K562 (cell line): ENCODE data around the gene TNFSF9. TPM values are rescaled to one million over a fixed set of nuclear protein-coding genes. Genes with fewer than 3 reads are reported as not detected.
A peak's percentile ranks its signal among the peaks of the same experiment; 100 is the strongest.

ENCODE experiments used
- ARID1B ChIP-seq: fragments of 450-650 bp; IDR thresholded peaks from 2 replicates; pipeline ENCODE4 v1.6.1; 2016; ENCODE audit warnings: antibody characterized with exemption, mild to moderate bottlenecking, inconsistent platforms
- CHAMP1 ChIP-seq: fragments of 450-650 bp; IDR thresholded peaks from 2 replicates; pipeline ENCODE4 v1.6.1; 2016; ENCODE audit warnings: mild to moderate bottlenecking
- DIDO1 ChIP-seq: fragments of 450-650 bp; IDR thresholded peaks from 2 replicates; pipeline ENCODE4 v1.6.1; 2016; ENCODE audit warnings: low read depth, missing biosample characterization, missing genetic modification characterization
- FOXK1 ChIP-seq: sonication (generic); formaldehyde crosslinking; IDR thresholded peaks from 2 replicates; pipeline ENCODE4 v1.8.0; 2022; ENCODE audit warnings: missing genetic modification reagents, mild to moderate bottlenecking, borderline replicate concordance
- HNRNPL ChIP-seq: fragments of 200-400 bp; formaldehyde crosslinking; IDR thresholded peaks from 2 replicates; pipeline ENCODE4 v1.6.1; 2017; ENCODE audit warnings: low read depth, mild to moderate bottlenecking, low read length
- HOXB6 ChIP-seq: fragments of 250-450 bp; sonication (Bioruptor Pico); IDR thresholded peaks from 2 replicates; pipeline ENCODE4 v1.5.1; 2022; ENCODE audit warnings: mild to moderate bottlenecking, borderline replicate concordance
- KHSRP ChIP-seq: fragments of 450-650 bp; IDR thresholded peaks from 2 replicates; pipeline ENCODE4 v1.6.1; 2017
- MBD2 ChIP-seq: sonication (generic); IDR thresholded peaks from 2 replicates; pipeline ENCODE4 v1.6.1; 2016; ENCODE audit warnings: low read depth, borderline replicate concordance
- MNT ChIP-seq, 2 experiments: fragments of 450-650 bp; conservative IDR thresholded peaks; 2 replicates each; pipeline ENCODE4 v1.6.1; 2017; ENCODE audit warnings: mild to moderate bottlenecking in 2 of 2, moderate library complexity in 2 of 2
- MXD1 ChIP-seq: fragments of 250-450 bp; sonication (Bioruptor Pico); IDR thresholded peaks from 2 replicates; pipeline ENCODE4 v1.8.0; 2021; ENCODE audit warnings: borderline replicate concordance, mild to moderate bottlenecking, moderate library complexity; ENCODE audit not compliant: poor library complexity, severe bottlenecking
- NRF1 ChIP-seq, 2 experiments: fragments of 450-650 bp; IDR thresholded peaks in 1 of 2; conservative IDR thresholded peaks in 1 of 2; 2 replicates each; pipeline ENCODE4 v1.6.1; 2014; ENCODE audit warnings: mild to moderate bottlenecking in 2 of 2
- OTX1 ChIP-seq: fragments of 450-650 bp; formaldehyde crosslinking; IDR thresholded peaks from 2 replicates; pipeline ENCODE4 v1.4.0; 2022; ENCODE audit warnings: mild to moderate bottlenecking
- POLR2G ChIP-seq: fragments of 200-400 bp; formaldehyde crosslinking; IDR thresholded peaks from 2 replicates; pipeline ENCODE4 v1.6.1; 2017; ENCODE audit warnings: low read depth, mild to moderate bottlenecking, antibody characterized with exemption, low read length, moderate library complexity
- RBM25 ChIP-seq: fragments of 200-400 bp; formaldehyde crosslinking; IDR thresholded peaks from 2 replicates; pipeline ENCODE4 v1.6.1; 2018; ENCODE audit warnings: low read length, low read depth, moderate library complexity; ENCODE audit not compliant: severe bottlenecking
- SAP30 ChIP-seq: fragments of 200-600 bp; sonication (generic); IDR thresholded peaks from 2 replicates; pipeline ENCODE4 v1.6.1; 2012; ENCODE audit warnings: borderline replicate concordance, low read depth, mild to moderate bottlenecking, moderate library complexity, low read length, control low read depth, inconsistent platforms; ENCODE audit not compliant: insufficient read depth, poor library complexity, severe bottlenecking
- SIN3A ChIP-seq, 2 experiments: fragments of 150-350 bp in 1 of 2; IDR thresholded peaks; 2 replicates each; pipeline ENCODE4 v1.6.1; 2011 to 2016; ENCODE audit warnings: borderline replicate concordance in 2 of 2, low read depth in 2 of 2, low read length in 2 of 2, mild to moderate bottlenecking in 2 of 2, moderate library complexity in 2 of 2; ENCODE audit not compliant: control insufficient read depth in 1 of 2
- SMARCA5 ChIP-seq: fragments of 450-650 bp; IDR thresholded peaks from 2 replicates; pipeline ENCODE4 v1.6.1; 2016
- SP1 ChIP-seq: sonication (generic); formaldehyde crosslinking; IDR thresholded peaks from 2 replicates; pipeline ENCODE4 v1.8.1; 2022; ENCODE audit warnings: mild to moderate bottlenecking, missing genetic modification reagents
- SPI1 ChIP-seq: IDR thresholded peaks from 2 replicates; pipeline ENCODE4 v1.6.1; 2011; ENCODE audit warnings: low read depth, low read length, control low read depth, borderline replicate concordance
- ZNF12 ChIP-seq: sonication (generic); formaldehyde crosslinking; IDR thresholded peaks from 2 replicates; pipeline ENCODE4 v1.4.0; 2020; ENCODE audit warnings: mild to moderate bottlenecking, missing genetic modification reagents
- ZNF146 ChIP-seq: IDR thresholded peaks from one replicate; pipeline ENCODE4 v1.6.1; 2018; ENCODE audit warnings: missing compliant biosample characterization; ENCODE audit not compliant: unreplicated experiment
- ZNF449 ChIP-seq: fragments of 250-450 bp; sonication (Bioruptor Pico); IDR thresholded peaks from 2 replicates; pipeline ENCODE4 v1.8.0; 2022; ENCODE audit warnings: moderate library complexity, mild to moderate bottlenecking, inconsistent platforms
- ZSCAN32 ChIP-seq: fragments of 450-650 bp; formaldehyde crosslinking; IDR thresholded peaks from 2 replicates; pipeline ENCODE4 v1.4.0; 2020; ENCODE audit warnings: mild to moderate bottlenecking, moderate library complexity
- polyA plus RNA-seq, 8 experiments: library from polyadenylated mRNA; depleted of rRNA in 4 of 8; stranded (reverse) in 5 of 8; unstranded in 3 of 8; fragments of >200 nt; fragmentation: Nextera tagmentation in 2 of 8; fragmentation: Illumina TruSeq in 1 of 8; extraction: Ambion mirVana in 2 of 8; extraction: Trizol in 1 of 8; gene quantifications; 2 replicates each; pipeline versions ENCODE4 v1.2.1 to v1.2.3, GENCODE V29; 2011 to 2014; ENCODE audit warnings: inconsistent platforms in 1 of 8, missing spikeins in 1 of 8
- total RNA-seq, 7 experiments: library from RNA; depleted of rRNA in 6 of 7; stranded (reverse); fragments of >200 nt in 6 of 7; fragmentation: Illumina TruSeq in 2 of 7; extraction: Trizol in 2 of 7; gene quantifications; 2 replicates each; pipeline versions ENCODE4 v1.2.1 to v1.2.3, GENCODE V29; 2011 to 2021; ENCODE audit warnings: low replicate concordance in 1 of 7

TNFSF9 gene
- total and polyA plus RNA-seq, 9 of the 15 experiments (the other 6 are each of a cell fraction or from before 2014, with no cell fraction given): 1.4 to 17.9 (median 6.5) TPM

- peak; percentile 97 for TF ChIP-seq SPI1
- no peak for TF ChIP-seq SMARCA5
- TF ChIP-seq ZNF146: no peak
- TF ChIP-seq DIDO1 (tag): no peak
- no peak for TF ChIP-seq MXD1
- no peak for TF ChIP-seq FOXK1 (CRISPR knock-in tag)
- peak; percentile 84 for TF ChIP-seq POLR2G
- TF ChIP-seq ARID1B: 0 out of 2 replicates have a peak, but pooled peaks have one; percentile 36
- no peak for TF ChIP-seq CHAMP1
- no peak for TF ChIP-seq HOXB6
- TF ChIP-seq SIN3A (IDR thresholded peaks at IDR 0.05; ENCODE audit: borderline replicate concordance in 2 of 2, control insufficient read depth in 1 of 2, low read depth in 2 of 2, low read length in 2 of 2): peak; percentile 49 to 62; a peak in 2 of 4 replicates
- TF ChIP-seq NRF1 (conservative IDR thresholded peaks at IDR 0.05 in 1 of 2, IDR thresholded peaks at IDR 0.05 in 1 of 2): peak; percentile 67 to 71
- no peak for TF ChIP-seq RBM25
- TF ChIP-seq MBD2: no peak
- TF ChIP-seq MNT (conservative IDR thresholded peaks at IDR 0.05): peak; percentile 62 to 70; a peak in 1 of 4 replicates
- no peak for TF ChIP-seq ZNF449 (CRISPR knock-in tag)
- no peak for TF ChIP-seq ZSCAN32
- no peak for TF ChIP-seq KHSRP
- TF ChIP-seq ZNF12: 0 out of 2 replicates have a peak, but pooled peaks have one; percentile 1
- TF ChIP-seq OTX1 (CRISPR knock-in tag): peak; percentile 93
- TF ChIP-seq SP1: peak; percentile 83
- TF ChIP-seq HNRNPL: no peak
- TF ChIP-seq SAP30: peak; percentile 48
Measured at GRCh38 chr19:6516018-6516658, 14.7 kb upstream of the TNFSF9 start (continued).
